HG03558 (cell line): ENCODE data around the gene TMEM190.

Experiments
- ATAC-seq: cut with Tn5 transposase; IDR thresholded peaks from one replicate; pipeline ENCODE4 v1.9.1; 2021; ENCODE audit warnings: moderate number of reproducible peaks; ENCODE audit not compliant: unreplicated experiment; ENCODE audit errors: extremely low read depth

TMEM190 gene

DNA sequence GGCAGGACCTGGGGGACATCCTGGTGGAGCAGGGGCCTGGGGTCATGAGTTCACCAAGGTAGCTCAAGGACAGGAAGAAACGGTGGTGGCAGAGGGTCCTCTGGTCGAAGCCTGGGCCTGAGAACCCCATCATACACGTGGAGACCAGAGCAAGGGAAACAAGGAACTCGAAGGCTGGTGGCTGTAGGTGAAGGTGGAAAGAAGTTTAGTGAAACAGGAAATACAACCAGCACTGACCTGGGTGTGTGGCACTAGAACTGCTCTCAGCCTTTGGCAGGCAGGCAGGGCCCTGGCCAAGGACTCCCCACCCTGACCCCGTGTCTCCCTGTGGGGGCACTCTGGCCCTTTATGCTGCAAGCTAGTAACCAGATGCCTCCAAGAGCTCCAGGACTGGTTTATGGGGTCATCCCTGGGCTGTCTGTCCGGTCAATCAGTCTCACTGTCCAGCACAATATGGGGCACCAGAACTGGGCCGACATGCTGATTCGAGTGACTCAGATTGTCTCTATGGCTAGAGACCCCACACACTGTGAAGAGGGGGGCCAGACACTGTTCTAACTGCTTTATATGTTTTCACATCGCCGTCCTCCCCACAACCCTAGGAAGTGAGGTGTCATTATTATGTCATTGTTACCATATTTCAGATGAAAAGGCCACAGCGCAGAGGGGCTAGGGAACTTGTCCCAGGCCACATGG is 25.9 kb upstream of the TMEM190 start:
- no peak for ATAC-seq

- ATAC-seq, result no peak
These were observed 24.6 kb upstream of the TMEM190 start for GRCh38 chr19:55352040-55352439.

GRCh38 chr19:55352549-55353145 is 24.0 kb upstream of the TMEM190 start:
- ATAC-seq, result no peak

GRCh38 chr19:55353356-55353802 is 23.2 kb upstream of the TMEM190 start:
- ATAC-seq, result no peak

DNA sequence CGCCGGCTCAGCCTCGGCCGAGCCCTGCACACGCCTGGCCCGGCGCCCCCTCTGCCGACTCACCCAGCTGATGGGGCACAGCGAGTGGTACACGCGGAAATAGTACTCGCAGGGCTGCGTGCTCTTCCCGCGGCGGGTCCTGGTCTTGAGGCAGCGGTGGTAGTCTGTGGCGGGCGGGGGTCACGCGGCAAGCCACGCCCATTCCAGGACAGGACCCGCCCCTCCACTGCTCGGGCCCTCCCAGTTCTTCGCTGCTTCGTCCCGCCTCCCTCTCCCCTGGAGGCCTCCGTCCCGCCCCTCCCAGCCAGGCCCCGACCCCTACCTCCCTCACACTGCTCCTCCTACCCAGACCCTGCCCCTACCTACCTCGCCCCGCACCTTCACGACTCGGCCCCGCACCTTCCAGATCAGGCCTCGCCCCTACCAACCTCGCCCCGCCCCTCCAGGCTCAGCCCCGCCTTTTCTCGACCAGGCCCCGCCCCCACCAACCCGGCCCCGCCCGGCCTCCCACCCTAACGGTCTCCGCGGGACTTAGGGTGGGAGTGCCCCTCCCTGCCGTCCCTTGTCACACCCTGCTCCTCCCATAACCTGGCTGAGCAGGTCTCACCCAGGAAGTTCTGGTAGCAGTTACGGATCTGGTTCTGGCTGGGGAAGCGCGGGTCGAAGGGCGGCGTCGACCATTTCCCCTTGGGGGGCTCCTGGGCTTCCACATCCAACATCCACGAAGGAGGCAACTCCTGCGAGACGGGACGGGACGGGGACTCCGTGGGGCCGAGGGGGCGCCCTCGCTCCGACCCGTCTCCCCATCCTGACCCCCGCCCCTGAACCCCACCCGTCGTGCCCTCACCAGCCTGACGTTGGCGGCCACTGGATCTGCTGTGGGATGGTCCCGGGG is 22.6 kb upstream of the TMEM190 start:
- no peak for ATAC-seq

- ATAC-seq, result no peak
These were observed 21.9 kb upstream of the TMEM190 start, which contains the start of gene COX6B2 for GRCh38 chr19:55354698-55355212. TSS of gene COX6B2 (minus strand) at chr19:55354719. CDS start at chr19:55354521, 198 bp downstream.

DNA sequence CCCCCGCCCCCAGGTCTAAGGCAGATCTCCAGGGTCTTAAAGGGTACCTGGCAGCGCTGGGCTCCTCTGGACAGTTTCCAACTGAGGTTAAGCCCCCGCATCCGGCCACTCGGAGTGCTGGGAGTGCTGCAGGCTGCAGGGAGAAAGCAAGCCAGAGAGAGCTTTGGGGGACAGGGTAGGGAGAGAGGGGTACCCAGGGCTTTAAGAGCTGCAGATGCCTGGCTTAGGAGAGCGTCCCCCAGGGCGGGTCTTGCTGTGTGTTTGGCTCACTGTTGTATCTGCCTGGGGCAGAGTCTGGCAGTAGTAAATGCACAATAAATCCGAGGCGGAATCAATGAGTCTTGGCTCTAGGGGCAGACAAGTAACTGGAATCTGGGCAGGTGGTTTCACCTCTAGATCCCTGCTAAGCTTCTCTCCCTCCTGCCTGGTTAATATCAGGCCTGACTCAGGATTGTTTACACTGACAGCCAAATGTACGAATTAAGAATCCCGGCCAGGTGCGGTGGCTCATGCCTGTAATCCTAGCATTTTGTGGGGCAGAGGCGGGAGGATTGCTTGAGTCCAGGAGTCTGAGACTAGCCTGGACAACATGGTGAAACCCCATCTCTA is 21.3 kb upstream of the TMEM190 start:
- ATAC-seq, result no peak

- ATAC-seq, result no peak
These were observed 18.1 kb upstream of the TMEM190 start for GRCh38 chr19:55358493-55358892.

- no peak for ATAC-seq
These were observed 17.4 kb upstream of the TMEM190 start for GRCh38 chr19:55358943-55359908.

- ATAC-seq, result no peak
These were observed 15.7 kb upstream of the TMEM190 start for GRCh38 chr19:55360902-55361301.

- ATAC-seq, result no peak
These were observed 14.2 kb upstream of the TMEM190 start for GRCh38 chr19:55362174-55362989.

GRCh38 chr19:55362990-55363716 is 13.5 kb upstream of the TMEM190 start, which contains the start of gene GARIN5B:
TSS of gene GARIN5B (minus strand) at chr19:55363260. CDS start at chr19:55363066, 194 bp downstream.
- ATAC-seq, result no peak

- no peak for ATAC-seq
These were observed 11.4 kb upstream of the TMEM190 start for GRCh38 chr19:55365245-55365644.

DNA sequence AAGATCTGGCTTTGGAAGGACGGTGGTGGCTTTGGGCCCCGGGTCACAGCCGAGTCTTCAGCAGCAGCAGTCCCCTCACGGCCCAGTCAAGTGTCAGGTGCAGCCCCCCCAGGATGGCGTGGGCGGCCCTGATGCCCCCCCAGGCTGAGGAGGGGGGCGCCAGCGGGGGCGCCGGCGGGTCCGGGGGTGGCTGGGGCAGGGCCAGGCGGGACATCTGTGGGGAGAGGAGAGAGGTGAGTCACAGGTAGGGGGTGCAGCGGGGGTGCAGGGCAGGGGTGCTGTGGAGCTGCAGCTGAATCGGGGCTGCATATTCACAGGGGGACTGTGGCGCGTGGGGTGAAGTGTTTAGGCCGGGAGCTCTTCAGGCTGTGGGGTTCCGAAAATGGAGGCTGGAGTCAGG is 10.7 kb upstream of the TMEM190 start:
- no peak for ATAC-seq

- no peak for ATAC-seq
These were observed 9.8 kb upstream of the TMEM190 start for GRCh38 chr19:55366790-55367189.

DNA sequence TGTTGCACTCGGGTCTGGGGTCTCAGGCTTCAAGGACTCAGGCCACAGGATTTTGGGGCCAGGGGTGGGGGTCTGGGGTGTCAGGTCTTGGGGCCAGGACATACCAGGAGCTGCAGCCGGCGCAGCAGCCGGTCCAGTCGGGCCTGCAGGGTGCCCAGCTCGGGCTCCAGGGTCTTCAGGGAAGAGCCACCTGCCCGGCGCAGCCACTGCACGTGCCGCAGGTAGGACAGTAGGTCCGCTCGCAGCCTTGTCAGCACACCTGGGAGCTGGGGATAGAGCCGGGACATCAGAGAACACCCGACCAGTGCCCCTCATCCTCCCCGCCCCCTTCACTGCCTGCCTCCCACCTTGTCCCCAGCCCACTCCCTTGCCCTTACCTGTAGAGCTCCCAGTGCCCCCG is 8.5 kb upstream of the TMEM190 start:
- no peak for ATAC-seq

DNA sequence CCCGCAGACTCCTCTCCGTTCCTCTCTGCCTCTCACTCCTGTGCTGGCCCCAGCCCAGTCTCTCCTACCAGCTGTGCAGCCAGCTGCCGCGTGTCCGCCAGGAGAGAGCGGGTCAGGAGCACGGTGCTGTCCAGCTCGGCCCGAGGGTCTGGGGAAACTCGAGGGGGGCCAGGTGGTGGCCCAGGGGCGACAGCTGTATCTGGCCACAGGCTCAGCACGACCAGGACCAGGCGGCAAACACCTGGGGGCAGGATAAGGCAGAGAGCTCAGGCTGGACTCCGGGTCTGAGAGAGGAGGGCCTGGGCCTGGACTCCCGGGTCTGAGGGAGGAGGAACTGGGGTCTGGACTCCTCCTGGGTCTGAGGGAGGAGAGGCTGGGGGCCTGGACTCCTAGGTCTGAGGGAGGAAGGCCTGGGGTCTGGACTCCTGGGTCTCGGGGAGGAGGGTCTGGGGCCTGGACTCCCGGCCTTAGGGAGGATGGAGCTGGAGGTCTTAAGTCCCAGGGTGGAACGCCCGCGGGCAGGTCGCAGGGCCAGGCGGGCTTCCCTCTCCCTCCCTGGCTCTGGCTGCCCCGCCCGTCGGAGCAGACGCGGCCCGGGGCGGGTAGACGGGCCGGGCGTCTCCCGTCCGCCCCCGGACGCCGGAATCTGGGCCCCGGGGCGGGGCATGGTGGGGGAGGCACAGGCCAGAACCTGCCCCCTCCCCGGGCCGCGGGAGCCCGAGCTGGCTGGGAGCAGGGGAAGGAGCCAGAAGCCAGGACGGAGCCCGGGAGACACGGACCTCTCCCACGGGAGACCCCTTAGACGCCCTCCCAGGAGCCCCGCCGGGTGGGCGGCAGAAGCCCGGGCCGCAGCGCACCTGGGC is 7.7 kb upstream of the TMEM190 start:
- ATAC-seq, result no peak
